HG03108 (cell line): ENCODE results near the gene TSPAN5.
A peak's percentile ranks its signal among the peaks of the same experiment; 100 is the strongest.

Experiments
- ATAC-seq: cut with Tn5 transposase; IDR thresholded peaks from one replicate; pipeline ENCODE4 v1.9.1; 2021; ENCODE audit warnings: moderate library complexity; ENCODE audit not compliant: unreplicated experiment

Gene TSPAN5

GRCh38 chr4:98673978-98674377 lies 15.6 kb upstream of the TSPAN5 start:
- ATAC-seq = no peak

GRCh38 chr4:98673288-98673644 lies 14.9 kb upstream of the TSPAN5 start:
- ATAC-seq = no peak

GRCh38 chr4:98672583-98673287 lies 14.3 kb upstream of the TSPAN5 start:
- no peak for ATAC-seq

GRCh38 chr4:98671131-98671530 lies 12.7 kb upstream of the TSPAN5 start:
- ATAC-seq = no peak

- no peak for ATAC-seq
These were observed 11.8 kb upstream of the TSPAN5 start for GRCh38 chr4:98670186-98670585.

- no peak for ATAC-seq
These were observed 11.2 kb upstream of the TSPAN5 start for GRCh38 chr4:98669577-98669976.

- ATAC-seq = no peak
These were observed 6.5 kb upstream of the TSPAN5 start for GRCh38 chr4:98664959-98665358.

- peak; percentile 67 for ATAC-seq
These were observed 5.0 kb upstream of the TSPAN5 start for GRCh38 chr4:98663226-98664006.

GRCh38 chr4:98662626-98663225 lies 4.3 kb upstream of the TSPAN5 start:
- peak; percentile 0 for ATAC-seq

- ATAC-seq = no peak
These were observed 3.6 kb upstream of the TSPAN5 start for GRCh38 chr4:98662055-98662453.

GRCh38 chr4:98661371-98662054 lies 3.1 kb upstream of the TSPAN5 start:
- ATAC-seq = no peak

- ATAC-seq = no peak
These were observed 1.5 kb upstream of the TSPAN5 start for GRCh38 chr4:98659741-98660462.

- ATAC-seq = no peak
These were observed 738 bp upstream of the TSPAN5 start for GRCh38 chr4:98659106-98659592.

- ATAC-seq = peak; percentile 14
These were observed 702 bp downstream of the TSPAN5 start for GRCh38 chr4:98657531-98658286.

- ATAC-seq = no peak
These were observed 1.5 kb downstream of the TSPAN5 start for GRCh38 chr4:98656886-98657285.

- no peak for ATAC-seq
These were observed 2.0 kb downstream of the TSPAN5 start for GRCh38 chr4:98656443-98656842.

- no peak for ATAC-seq
These were observed 4.2 kb downstream of the TSPAN5 start for GRCh38 chr4:98653890-98654867.

GRCh38 chr4:98652996-98653395 lies 5.4 kb downstream of the TSPAN5 start:
- no peak for ATAC-seq

GRCh38 chr4:98648602-98649001 lies 9.8 kb downstream of the TSPAN5 start:
- no peak for ATAC-seq
